C4-2B (cell line): ENCODE data around the gene HSPA1A.

Experiments used
- CTCF ChIP-seq: fragments of 450-650 bp; conservative IDR thresholded peaks from 2 replicates; pipeline ENCODE4 v1.5.1; 2017; ENCODE audit warnings: mild to moderate bottlenecking
- ZFX ChIP-seq: fragments of 450-650 bp; IDR thresholded peaks from 2 replicates; pipeline ENCODE4 v1.6.1; 2017

- TF ChIP-seq CTCF = no peak
- TF ChIP-seq ZFX = no peak; the same call in 1 of the 2 replicates
Observed at GRCh38 chr6:31794866-31795615, 20.3 kb upstream of the HSPA1A start.
